Measurements from ENCODE around the gene CHD1.
"Not testable (repeated sequence)": the region's sequence is repeated elsewhere in the genome, so short reads cannot be mapped to it uniquely, and the experiment has no call there.

CHD1 gene

DNA sequence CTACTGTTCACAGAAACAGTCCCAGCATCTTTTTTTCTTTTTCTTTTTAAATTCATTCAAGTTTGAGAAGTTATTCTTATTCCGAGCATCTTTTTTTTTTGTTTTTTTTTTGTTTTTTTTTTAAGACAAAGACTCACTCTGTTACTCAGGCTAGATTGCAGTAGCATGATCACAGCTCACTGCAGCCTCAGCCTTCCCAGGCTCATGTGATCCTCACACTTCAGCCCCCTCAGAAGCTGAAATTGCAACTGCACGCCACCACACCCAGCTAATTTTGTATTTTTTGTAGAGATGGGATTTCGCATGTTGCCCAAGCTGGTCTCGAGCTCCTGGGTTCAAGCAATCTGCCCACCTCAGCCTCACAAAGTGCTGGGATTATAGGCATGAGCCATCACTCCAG is 36.4 kb upstream of the CHD1 start:
- no peak overlapping the region for H3K27ac ChIP-seq

DNA sequence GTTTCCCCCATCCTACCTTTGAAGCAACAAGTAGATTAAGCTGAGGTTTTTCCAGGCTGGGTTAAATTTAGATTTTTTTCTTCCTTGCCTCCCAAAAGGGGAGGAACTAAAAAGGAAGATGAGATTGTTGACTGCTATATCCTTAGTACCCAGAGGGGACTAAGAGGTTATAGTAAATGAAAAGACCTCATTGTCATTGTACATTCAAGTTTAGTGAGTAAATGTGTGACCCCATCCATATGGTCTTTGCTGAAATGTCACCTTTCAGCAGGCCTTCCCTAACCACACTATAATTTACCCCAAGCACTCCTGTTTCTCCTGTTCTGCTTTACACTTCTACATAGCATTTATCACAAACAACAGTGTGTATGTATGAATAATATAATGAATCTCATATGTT is 35.8 kb upstream of the CHD1 start:
- H3K27ac ChIP-seq = no peak overlapping the region
- TF ChIP-seq, protein P1, sequence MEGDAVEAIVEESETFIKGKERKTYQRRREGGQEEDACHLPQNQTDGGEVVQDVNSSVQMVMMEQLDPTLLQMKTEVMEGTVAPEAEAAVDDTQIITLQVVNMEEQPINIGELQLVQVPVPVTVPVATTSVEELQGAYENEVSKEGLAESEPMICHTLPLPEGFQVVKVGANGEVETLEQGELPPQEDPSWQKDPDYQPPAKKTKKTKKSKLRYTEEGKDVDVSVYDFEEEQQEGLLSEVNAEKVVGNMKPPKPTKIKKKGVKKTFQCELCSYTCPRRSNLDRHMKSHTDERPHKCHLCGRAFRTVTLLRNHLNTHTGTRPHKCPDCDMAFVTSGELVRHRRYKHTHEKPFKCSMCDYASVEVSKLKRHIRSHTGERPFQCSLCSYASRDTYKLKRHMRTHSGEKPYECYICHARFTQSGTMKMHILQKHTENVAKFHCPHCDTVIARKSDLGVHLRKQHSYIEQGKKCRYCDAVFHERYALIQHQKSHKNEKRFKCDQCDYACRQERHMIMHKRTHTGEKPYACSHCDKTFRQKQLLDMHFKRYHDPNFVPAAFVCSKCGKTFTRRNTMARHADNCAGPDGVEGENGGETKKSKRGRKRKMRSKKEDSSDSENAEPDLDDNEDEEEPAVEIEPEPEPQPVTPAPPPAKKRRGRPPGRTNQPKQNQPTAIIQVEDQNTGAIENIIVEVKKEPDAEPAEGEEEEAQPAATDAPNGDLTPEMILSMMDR (conservative IDR thresholded peaks at IDR 0.05) = no peak
- TF ChIP-seq ZFX (IDR thresholded peaks at IDR 0.05) = no peak

More for the DNA sequence above, 36.4 kb upstream of the CHD1 start:
- TF ChIP-seq ZFX (IDR thresholded peaks at IDR 0.05) = no peak
- TF ChIP-seq, protein P1 (conservative IDR thresholded peaks at IDR 0.05) = no peak

DNA sequence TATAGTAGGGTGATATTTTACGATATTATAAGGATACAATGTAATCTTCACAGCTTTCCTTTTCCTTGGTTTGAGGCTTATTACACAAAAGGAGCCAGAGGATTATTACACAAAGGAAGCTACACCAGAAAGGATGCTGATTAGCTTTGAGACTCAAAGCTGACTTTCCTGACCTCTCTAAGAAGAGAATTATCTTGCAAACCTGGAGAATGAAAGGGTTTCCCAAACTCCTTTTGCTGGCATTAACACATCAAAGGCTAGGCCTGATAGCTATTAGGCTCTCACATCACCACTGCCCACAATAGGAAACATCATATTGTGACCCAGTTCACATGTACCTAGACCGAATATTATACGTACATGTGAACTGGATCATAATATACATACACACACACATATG is 34.2 kb upstream of the CHD1 start:
- TF ChIP-seq, protein P1 (conservative IDR thresholded peaks at IDR 0.05) = no peak
- no peak for TF ChIP-seq ZFX (IDR thresholded peaks at IDR 0.05)
- no peak overlapping the region for H3K27ac ChIP-seq

DNA sequence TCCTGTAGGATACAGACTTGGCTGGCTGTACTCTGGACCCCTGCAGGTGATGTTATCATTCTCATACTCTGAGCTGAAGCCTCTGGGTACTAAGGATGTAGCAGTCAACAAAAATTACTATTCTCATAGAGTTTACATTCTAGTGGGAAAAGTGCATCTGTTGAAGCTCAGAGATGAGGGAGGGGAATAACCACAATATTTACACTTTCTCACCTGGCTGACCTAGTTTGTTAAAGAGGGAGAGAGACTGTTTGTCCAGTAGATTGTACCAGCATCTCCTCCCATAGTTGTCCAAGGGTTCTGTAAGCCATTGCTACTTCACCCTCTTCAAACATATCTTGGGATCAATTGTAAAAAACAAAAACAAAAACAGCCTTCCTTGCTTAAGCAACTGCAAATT is 33.8 kb upstream of the CHD1 start:
- no peak overlapping the region for H3K27ac ChIP-seq
- no peak for TF ChIP-seq ZFX (IDR thresholded peaks at IDR 0.05)
- TF ChIP-seq, protein P1 (conservative IDR thresholded peaks at IDR 0.05) = no peak

DNA sequence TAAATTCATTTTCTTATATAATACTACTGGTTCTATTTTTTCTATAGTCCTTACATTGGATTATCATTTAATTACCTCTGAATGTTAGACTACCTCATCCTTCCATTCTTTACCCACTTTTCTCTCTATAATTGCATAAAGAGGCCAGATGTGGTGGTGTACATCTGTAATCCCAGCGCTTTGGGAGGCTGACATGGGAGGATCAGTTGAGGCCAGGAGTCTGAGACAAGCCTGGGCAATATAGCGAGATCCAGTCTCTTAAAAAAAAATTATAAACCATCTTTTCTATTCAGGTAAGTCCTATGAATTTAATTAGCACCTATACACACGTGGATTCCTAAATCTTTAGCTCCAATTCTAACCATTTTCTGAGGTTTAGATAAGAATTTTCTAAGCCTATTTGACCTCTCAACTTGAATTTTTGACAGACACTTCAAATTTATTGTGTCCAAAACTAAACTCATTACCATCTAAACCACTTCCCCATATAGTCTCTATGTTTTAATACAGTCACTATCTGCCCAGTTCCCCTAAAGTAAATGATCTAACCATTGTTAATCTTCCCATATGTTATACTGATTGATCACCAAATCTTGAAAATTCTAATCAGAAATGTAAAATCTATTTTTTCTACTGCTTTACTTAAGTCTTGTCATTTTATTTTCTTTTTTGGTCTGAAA is 33.0 kb upstream of the CHD1 start:
- H3K27ac ChIP-seq = no peak overlapping the region
- no peak for TF ChIP-seq ZFX (IDR thresholded peaks at IDR 0.05)
- TF ChIP-seq, protein P1 (conservative IDR thresholded peaks at IDR 0.05) = no peak

DNA sequence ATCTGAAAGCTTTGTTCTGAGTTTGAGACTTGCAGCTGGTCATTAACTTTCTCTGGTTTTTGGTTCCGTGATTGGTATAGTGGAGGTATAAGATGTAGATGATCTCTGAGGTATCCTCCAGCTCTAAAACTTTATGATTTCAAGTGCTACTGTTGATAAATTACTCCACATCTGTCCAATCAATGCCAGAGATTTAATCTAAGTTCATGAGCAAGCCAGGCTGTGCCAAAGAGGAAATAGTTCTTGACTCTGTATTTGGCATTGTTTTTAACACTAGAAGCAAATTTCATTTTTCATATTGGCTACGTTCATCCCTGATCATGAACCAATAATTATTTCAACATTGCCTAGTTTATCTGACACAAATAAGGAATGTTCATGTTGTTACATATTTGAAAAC is 28.5 kb upstream of the CHD1 start:
- no peak for TF ChIP-seq ZFX (IDR thresholded peaks at IDR 0.05)
- TF ChIP-seq, protein P1 (conservative IDR thresholded peaks at IDR 0.05) = no peak
- no peak overlapping the region for H3K27ac ChIP-seq

DNA sequence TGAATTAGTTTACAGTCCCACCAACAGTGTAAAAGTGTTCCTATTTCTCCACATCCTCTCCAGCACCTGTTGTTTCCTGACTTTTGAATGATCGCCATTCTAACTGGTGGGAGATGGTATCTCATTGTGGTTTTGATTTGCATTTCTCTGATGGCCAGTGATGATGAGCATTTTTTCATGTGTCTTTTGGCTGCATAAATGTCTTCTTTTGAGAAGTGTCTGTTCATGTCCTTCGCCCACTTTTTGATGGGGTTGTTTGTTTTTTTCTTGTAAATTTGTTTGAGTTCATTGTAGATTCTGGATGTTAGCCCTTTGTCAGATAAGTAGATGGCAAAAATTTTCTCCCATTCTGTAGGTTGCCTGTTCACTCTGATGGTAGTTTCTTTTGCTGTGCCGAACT is 27.1 kb upstream of the CHD1 start:
- H3K27ac ChIP-seq = not testable (repeated sequence)

DNA sequence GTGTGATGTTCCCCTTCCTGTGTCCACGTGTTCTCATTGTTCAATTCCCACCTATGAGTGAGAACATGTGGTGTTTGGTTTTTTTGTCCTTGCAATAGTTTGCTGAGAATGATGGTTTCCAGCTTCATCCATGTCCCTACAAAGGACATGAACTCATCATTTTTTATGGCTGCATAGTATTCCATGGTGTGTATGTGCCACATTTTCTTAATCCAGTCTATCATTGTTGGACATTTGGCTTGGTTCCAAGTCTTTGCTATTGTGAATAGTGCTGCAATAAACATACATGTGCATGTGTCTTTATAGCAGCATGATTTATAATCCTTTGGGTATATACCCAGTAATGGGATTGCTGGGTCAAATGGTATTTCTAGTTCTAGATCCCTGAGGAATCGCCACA is 26.7 kb upstream of the CHD1 start:
- not testable (repeated sequence) for H3K27ac ChIP-seq

Measured in C4-2B (cell line).